HG03108 (cell line): ENCODE data around the gene HIPK2.

ENCODE experiments used
- ATAC-seq: cut with Tn5 transposase; IDR thresholded peaks from one replicate; pipeline ENCODE4 v1.9.1; 2021; ENCODE audit warnings: moderate library complexity; ENCODE audit not compliant: unreplicated experiment

HIPK2 gene

GRCh38 chr7:139718141-139718540 is 59.7 kb downstream of the HIPK2 start:
- no peak for ATAC-seq

- ATAC-seq: no peak
Measured at GRCh38 chr7:139716156-139716942, 61.4 kb downstream of the HIPK2 start.

GRCh38 chr7:139715194-139715815 is 62.5 kb downstream of the HIPK2 start:
- ATAC-seq: no peak

- ATAC-seq: peak; percentile 97
Measured at GRCh38 chr7:139714163-139714901, 63.5 kb downstream of the HIPK2 start.

- no peak for ATAC-seq
Measured at GRCh38 chr7:139713526-139714162, 64.2 kb downstream of the HIPK2 start.

- ATAC-seq: no peak
Measured at GRCh38 chr7:139713061-139713460, 64.7 kb downstream of the HIPK2 start.

GRCh38 chr7:139711991-139712743 is 65.6 kb downstream of the HIPK2 start:
- ATAC-seq: no peak

GRCh38 chr7:139710036-139710435 is 67.8 kb downstream of the HIPK2 start:
- no peak for ATAC-seq

GRCh38 chr7:139709485-139709884 is 68.3 kb downstream of the HIPK2 start:
- no peak for ATAC-seq

GRCh38 chr7:139708541-139708940 is 69.3 kb downstream of the HIPK2 start:
- ATAC-seq: peak; percentile 90

- ATAC-seq: no peak
Measured at GRCh38 chr7:139706837-139707236, 71.0 kb downstream of the HIPK2 start.

GRCh38 chr7:139704308-139704879 is 73.4 kb downstream of the HIPK2 start:
- no peak for ATAC-seq

- ATAC-seq: peak; percentile 19
Measured at GRCh38 chr7:139703487-139704307, 74.1 kb downstream of the HIPK2 start.

- ATAC-seq: peak; percentile 67
Measured at GRCh38 chr7:139702811-139703486, 74.8 kb downstream of the HIPK2 start.

- no peak for ATAC-seq
Measured at GRCh38 chr7:139702313-139702731, 75.5 kb downstream of the HIPK2 start.

- ATAC-seq: no peak
Measured at GRCh38 chr7:139701908-139702307, 75.9 kb downstream of the HIPK2 start.

- no peak for ATAC-seq
Measured at GRCh38 chr7:139700505-139701235, 77.1 kb downstream of the HIPK2 start.
